ENCODE measurements around the gene SREBF2.

The SREBF2 gene

DNA sequence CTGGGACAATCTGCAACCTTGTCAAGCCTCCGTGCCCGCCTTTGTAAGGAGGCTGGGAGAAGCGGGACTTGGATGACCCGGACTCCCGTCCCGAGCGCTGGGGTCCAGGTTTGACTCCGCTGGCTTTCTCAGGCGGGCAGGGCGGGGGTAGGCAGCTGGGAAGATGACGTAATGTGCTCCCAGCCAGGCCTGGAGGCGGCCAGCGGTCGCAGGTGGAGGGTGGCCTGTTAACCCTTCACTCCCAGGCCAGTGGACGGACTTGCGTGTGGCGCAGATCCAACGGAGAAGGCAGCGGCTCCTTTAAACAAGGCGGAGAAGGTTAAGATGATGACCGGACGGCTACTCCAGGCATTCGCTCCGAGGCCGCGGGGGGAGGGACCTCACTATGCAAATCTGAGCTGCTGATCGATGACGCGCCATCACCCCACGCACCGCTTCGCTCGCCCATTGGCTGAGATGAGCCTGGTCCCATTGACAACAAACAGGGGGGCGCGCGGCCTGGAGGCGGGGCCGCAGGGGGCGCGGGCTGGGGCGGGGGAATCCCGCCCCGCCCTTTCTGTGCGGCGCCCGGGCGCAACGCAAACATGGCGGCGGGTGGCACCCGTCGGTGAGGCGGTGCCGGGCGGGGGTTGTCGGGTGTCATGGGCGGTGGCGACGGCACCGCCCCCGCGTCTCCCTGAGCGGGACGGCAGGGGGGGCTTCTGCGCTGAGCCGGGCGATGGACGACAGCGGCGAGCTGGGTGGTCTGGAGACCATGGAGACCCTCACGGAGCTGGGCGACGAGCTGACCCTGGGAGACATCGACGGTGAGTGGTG, at the start of gene SREBF2:
Gene SREBF2, plus strand, starts transcription at position 553 of the 816 bp plus-strand sequence. Its CDS starts 166 bp downstream, at position 719.
- no peak for TF ChIP-seq CTCF (IDR thresholded peaks at IDR 0.05; ENCODE audit: low read length)
- no peak for TF ChIP-seq EZH2 (IDR thresholded peaks at IDR 0.05; ENCODE audit: borderline replicate concordance, low read length)
- Histone ChIP-seq H3K79me2 (ENCODE audit: insufficient read depth, low read length) (peaks cover 44% of the 10 kb centered on the region), H2AFZ (ENCODE audit: low read length) (no peak within 1 kb of the TSS), H3K36me3 (ENCODE audit: insufficient read depth, low read length) (peaks cover 53% of the 10 kb centered on the region), H3K9me3 (ENCODE audit: low read length) (peaks cover 6% of the 10 kb centered on the region; the same call in 1 of the 2 replicates), H3K4me2 (ENCODE audit: low read length) (peak within 1 kb of the TSS; percentile 94), H3K4me3 (ENCODE audit: low read depth, low read length, poor library complexity, severe bottlenecking) (peak within 1 kb of the TSS; percentile 97), H3F3A (ENCODE audit: insufficient read depth, low read length) (no peaks in the 10 kb centered on the region), H3K27ac (ENCODE audit: low read depth, low read length, poor library complexity, severe bottlenecking) (peak within 1 kb of the TSS; percentile 95), H3K9me2 (ENCODE audit: low read depth, low read length) (no peaks in the 10 kb centered on the region), H4K20me1 (ENCODE audit: insufficient read depth, low read length) (no peaks in the 10 kb centered on the region), H3K27me3 (ENCODE audit: insufficient read depth, low read length) (no peaks in the 10 kb centered on the region), H3K4me1 (ENCODE audit: insufficient read depth, low read length, severe bottlenecking) (peaks cover 44% of the 10 kb centered on the region), H3K9ac (ENCODE audit: low read length) (peak within 1 kb of the TSS; percentile 99)

DNA sequence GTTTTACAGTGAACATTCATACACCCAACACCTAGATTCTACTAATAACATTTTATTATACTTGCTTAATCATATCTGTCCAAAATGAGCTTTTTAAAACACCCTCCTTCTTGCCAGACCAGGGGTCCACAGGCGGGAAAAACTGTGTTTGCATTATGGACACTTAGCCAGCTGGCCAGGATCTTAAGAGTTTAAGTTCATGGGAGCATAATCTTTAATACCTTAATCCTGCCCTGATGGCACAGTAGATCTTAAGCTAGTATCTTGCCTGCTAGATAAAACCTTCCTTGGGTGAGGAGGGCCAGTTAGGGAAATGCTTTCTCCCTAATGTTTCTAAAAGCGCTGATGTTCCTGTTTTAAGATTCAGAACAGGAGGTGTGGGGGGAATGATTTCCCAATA, 45.6 kb upstream of the SREBF2 start:
- Histone ChIP-seq H3K36me3 (ENCODE audit: insufficient read depth, low read length) (no peaks in the 10 kb centered on the region), H3K9me3 (ENCODE audit: low read length) (no peaks in the 10 kb centered on the region), H3K4me1 (ENCODE audit: insufficient read depth, low read length, severe bottlenecking) (no peaks in the 10 kb centered on the region), H3F3A (ENCODE audit: insufficient read depth, low read length) (no peaks in the 10 kb centered on the region), H3K79me2 (ENCODE audit: insufficient read depth, low read length) (no peaks in the 10 kb centered on the region), H3K9ac (ENCODE audit: low read length) (no peak overlapping the region), H3K27ac (ENCODE audit: low read depth, low read length, poor library complexity, severe bottlenecking) (no peak overlapping the region), H3K9me2 (ENCODE audit: low read depth, low read length) (no peaks in the 10 kb centered on the region), H3K27me3 (ENCODE audit: insufficient read depth, low read length) (no peaks in the 10 kb centered on the region; the same call in 1 of the 2 replicates), H3K4me3 (ENCODE audit: low read depth, low read length, poor library complexity, severe bottlenecking) (no peak overlapping the region), H4K20me1 (ENCODE audit: insufficient read depth, low read length) (no peaks in the 10 kb centered on the region), H3K4me2 (ENCODE audit: low read length) (no peak overlapping the region), H2AFZ (ENCODE audit: low read length) (no peak overlapping the region)
- TF ChIP-seq EZH2 (IDR thresholded peaks at IDR 0.05; ENCODE audit: borderline replicate concordance, low read length) (no peak), CTCF (IDR thresholded peaks at IDR 0.05; ENCODE audit: low read length) (no peak)

DNA sequence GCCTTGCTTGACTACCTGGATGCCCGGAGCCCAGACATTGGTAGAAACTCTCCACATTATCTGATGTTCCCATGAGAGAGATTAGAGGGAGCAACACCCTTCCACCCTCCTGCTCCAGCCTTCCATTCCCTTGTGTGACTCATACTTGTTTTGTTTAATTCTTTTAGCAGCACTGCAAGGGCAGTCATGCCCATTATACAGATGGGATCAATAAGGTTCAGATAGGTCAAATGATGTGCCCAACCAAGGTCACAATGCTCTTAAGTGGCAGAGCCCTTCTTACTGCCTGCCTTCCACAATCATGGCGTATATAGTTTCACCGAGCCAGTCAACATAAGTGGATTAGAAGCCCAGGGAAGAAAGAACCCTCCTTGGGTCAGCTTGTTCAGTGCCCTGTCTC, 39.0 kb upstream of the SREBF2 start:
- Histone ChIP-seq H3F3A (ENCODE audit: insufficient read depth, low read length) (no peaks in the 10 kb centered on the region), H2AFZ (ENCODE audit: low read length) (no peak overlapping the region), H4K20me1 (ENCODE audit: insufficient read depth, low read length) (no peaks in the 10 kb centered on the region), H3K4me2 (ENCODE audit: low read length) (no peak overlapping the region), H3K9me2 (ENCODE audit: low read depth, low read length) (no peaks in the 10 kb centered on the region), H3K27me3 (ENCODE audit: insufficient read depth, low read length) (no peaks in the 10 kb centered on the region; the same call in 1 of the 2 replicates), H3K4me1 (ENCODE audit: insufficient read depth, low read length, severe bottlenecking) (no peaks in the 10 kb centered on the region), H3K27ac (ENCODE audit: low read depth, low read length, poor library complexity, severe bottlenecking) (no peak overlapping the region), H3K79me2 (ENCODE audit: insufficient read depth, low read length) (no peaks in the 10 kb centered on the region), H3K36me3 (ENCODE audit: insufficient read depth, low read length) (no peaks in the 10 kb centered on the region; the same call in 1 of the 2 replicates), H3K9me3 (ENCODE audit: low read length) (no peaks in the 10 kb centered on the region), H3K9ac (ENCODE audit: low read length) (no peak overlapping the region), H3K4me3 (ENCODE audit: low read depth, low read length, poor library complexity, severe bottlenecking) (no peak overlapping the region)
- TF ChIP-seq EZH2 (IDR thresholded peaks at IDR 0.05; ENCODE audit: borderline replicate concordance, low read length) (no peak), CTCF (IDR thresholded peaks at IDR 0.05; ENCODE audit: low read length) (no peak)
